GM18861 (cell line): ENCODE measurements around the gene PPARGC1A.

ENCODE experiments used
- ATAC-seq: cut with Tn5 transposase; IDR thresholded peaks from one replicate; pipeline ENCODE4 v1.9.1; 2021; ENCODE audit not compliant: unreplicated experiment

The PPARGC1A gene

DNA sequence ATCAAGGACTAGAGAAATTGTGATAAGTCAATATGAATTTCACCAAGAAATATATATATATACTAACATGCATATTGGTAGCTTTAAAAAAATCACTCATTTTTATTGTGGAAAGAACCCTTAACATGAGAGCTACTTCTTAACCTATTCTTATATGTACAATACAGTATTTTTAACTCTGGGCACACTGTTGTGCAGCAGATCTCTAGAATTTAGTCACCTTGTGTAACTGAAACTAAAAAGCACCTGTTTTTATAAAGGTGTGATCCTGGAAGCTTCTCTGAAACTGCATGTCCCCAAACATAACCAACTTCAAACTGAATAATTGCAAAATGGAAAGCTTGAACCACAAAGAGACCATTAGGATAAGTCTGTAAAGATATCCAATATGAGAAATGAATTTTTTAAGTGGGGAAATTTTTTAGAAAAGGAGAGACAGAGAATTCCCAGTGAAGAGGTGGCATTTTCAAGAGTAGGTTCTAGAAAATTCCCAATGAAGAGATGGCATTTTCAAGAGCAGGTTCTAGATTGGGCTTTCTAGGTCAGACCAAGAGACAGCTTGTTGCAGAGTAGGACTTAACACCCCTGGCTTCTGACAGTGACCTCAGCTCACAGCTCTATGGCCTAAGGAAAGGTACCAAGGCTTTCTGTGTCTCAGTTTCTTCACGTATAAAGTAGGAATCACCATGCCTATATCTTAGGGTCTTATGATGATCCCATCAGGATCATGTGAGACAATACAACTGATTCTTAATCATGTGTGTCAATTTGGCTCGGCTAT is 22.0 kb upstream of the PPARGC1A start:
- ATAC-seq: no peak

DNA sequence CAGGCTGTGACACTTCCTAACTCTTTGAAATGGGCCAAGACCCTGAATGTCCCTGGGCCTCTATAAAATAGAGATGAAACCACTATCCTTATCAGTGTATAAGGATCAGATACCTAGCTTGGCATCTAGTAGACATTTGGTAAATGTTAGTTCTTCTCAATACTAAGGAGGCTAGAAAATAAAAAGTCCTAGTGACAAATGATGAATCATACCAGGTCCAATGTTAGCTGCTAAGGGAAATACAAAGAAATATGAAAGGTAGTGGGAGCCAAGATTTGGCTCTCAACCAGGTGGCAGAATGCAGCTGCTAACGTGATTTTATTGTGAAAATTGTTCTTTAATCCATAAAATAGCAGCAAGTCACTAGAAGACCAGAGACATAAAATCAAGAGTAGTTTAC is 19.8 kb upstream of the PPARGC1A start:
- no peak for ATAC-seq

DNA sequence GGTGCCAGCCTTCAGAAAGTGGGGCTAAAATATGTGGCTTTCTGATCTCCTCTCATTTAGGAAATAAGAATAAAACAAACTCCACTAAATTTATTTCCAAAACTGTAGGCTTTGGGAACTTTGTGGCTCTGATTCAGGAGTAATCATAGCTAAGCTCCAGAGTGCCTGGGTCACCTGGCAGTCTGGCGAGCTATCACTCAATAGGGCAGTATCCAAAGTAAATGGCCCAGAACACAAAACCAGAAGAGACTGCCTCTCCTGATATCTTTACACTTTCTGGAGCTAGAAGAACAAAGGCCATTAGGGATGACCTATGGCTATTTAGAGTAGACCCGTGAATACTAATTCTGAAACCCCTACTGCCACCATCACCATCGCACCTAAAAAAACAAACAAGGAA is 17.0 kb upstream of the PPARGC1A start:
- no peak for ATAC-seq

DNA sequence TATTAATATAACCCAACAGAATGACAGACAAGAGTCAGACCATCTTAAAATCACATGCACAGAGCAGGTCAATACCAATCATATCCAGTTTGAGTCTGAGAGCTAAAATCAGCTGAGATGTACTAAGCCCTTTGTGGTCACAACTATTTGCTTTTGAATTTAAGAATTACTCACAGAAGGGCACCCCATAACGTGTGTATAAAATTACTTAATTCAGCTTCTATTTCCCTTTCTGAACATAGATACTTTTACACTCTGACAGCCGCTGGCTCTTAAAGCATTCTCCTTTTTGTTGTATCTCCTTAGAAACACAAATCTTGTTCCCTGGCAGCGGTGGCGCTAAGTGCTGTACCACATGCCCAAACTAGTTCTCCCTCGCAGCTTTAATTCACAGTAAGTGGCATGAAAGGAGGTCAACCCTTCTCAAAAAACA is 14.8 kb upstream of the PPARGC1A start:
- ATAC-seq: no peak

DNA sequence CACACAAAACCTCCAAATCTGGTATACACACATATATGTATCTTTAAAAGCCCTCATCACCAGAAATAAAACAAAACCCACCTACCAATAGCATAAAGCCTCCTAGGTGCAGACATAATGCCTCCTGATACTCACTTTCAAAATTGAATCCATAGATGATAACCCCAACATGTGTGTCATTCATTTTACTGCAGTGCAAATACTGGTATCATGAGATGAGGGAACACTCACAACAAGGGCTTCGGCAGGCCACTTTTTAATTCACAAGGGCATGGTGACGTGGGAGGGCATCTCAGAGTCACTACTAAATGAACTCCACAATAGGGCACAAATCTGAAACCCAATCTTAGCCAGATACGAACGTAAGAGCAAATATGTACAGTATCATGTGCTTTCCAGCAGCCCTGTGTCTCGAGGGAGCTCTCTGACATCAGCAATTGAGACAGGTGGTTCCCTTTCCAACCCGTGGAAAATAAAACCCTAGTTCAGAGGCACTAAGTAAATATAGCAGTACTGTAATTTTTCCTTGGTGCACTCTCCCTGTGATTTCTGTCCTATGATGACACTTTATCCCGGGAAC is 14.1 kb upstream of the PPARGC1A start:
- no peak for ATAC-seq

DNA sequence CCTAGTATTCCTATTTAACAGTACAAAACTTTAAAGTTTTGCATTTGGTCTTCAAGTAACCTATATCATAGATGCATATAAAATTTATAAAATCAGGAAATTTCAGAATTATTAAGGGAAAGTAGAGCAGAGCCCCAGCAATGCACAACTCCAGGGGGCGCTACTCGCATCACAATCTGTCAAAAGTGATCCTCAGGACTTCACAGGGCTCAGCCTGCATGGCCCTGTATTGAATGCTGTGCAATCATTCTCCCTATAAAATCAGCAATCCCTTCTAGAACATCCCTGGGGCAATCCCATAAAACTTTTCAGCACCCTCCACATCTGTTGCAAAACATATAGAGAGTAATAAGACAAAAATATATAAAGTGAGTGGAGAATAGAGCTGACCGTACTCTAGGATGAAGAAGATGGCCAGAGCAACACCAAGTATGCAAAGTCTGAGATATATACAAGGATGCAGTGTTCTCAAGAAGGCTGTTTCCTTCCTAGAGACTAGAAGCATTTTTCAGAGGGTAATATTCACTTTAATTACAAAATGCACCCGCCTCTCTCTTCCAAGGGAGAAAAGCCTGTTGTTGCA is 12.5 kb upstream of the PPARGC1A start:
- no peak for ATAC-seq

DNA sequence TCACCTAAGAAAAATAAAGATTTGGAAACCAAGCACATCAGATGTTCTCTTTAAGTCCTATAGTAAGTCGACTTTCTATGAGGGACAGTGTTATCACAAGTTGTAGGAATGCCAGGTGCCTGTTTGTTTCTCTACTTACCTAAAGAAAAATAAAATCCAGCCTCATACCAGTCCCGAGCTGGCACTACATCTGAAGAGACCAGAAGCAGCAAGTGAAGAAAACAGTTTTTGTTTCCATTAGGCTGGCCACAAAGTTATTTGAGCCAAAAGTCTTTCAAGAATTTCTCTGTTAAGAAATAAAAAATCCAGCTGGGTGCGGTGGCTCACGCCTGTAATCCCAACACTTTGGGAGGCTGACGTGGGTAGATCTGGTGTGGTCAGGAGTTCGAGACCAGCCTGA is 10.8 kb upstream of the PPARGC1A start:
- ATAC-seq: no peak

DNA sequence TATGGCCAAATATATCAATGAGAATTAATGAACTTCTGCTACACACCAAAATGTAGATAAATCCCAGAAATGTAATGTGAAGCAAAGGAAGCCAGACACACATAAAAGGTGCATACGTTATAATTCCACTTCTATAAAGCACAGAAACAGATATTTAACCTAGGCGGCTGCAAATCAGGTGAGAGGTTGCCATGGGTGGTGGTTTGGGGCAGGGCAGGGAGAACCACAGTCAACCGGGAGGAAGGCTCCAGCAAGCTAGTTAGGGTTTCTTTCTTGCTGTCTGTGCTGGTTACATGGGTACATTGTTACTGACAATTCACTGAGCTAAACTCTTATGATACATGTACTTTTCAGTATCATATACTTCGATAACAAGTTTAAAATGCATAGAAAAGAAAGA is 9.7 kb upstream of the PPARGC1A start:
- ATAC-seq: no peak

DNA sequence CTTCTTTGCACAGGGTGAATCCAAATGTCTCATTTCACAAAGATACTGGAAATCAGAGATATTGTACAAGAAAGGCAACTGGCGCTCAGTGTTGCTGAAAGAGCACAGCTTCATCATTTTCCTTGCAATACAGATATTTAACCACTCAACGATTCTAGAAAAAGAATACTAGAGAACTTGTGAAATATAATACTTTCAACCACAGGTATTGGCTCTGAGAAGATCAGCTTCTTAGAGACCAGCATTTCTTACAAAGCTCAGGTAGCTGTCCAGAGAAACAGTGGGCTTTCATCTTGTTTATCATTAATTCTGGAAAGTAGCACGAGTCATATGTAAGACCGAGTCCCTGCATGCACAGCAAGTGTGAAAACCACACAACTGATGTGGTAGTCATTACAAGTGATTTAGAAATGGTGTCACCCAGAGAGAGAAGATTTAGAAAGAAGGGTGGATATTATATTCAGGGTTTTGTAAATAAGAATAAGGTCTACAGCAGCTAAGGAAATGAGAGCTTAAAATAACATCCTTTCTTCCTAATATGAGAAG is 7.8 kb upstream of the PPARGC1A start:
- no peak for ATAC-seq

DNA sequence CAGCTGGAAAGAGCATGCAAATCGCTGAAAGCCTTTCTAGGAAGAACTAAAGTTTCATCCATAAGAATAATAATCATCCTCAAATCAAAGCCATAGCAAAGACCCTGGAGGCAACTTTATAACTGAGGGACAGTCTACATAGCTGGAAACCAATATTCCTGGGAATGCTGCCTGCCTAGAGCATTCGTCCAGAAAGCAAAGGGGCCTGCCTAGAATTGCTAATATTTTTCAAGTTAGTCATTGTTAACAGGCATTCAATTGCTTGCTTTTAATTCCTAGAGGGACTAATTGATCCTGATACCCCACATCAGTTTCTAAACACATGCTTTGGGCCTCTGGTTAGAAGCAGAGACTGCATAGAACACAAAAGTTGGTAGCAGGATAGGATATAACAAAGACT is 4.2 kb upstream of the PPARGC1A start:
- ATAC-seq: no peak

DNA sequence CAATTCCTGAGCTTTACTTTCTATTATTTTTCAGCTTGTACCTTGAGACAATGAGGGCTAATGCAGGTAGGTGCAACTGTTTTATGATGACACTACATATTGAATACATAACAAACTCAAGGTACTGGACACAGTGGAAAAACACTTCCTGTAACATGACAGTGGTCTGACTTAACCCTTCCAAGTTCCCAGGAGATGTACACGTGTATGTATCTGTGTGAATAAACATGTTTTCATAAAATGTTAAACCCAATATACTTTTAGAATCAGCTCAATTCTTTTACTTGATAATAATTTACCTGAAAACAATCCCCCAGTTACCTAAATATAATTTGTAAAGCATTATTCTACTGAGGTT is 1.2 kb upstream of the PPARGC1A start:
- no peak for ATAC-seq

DNA sequence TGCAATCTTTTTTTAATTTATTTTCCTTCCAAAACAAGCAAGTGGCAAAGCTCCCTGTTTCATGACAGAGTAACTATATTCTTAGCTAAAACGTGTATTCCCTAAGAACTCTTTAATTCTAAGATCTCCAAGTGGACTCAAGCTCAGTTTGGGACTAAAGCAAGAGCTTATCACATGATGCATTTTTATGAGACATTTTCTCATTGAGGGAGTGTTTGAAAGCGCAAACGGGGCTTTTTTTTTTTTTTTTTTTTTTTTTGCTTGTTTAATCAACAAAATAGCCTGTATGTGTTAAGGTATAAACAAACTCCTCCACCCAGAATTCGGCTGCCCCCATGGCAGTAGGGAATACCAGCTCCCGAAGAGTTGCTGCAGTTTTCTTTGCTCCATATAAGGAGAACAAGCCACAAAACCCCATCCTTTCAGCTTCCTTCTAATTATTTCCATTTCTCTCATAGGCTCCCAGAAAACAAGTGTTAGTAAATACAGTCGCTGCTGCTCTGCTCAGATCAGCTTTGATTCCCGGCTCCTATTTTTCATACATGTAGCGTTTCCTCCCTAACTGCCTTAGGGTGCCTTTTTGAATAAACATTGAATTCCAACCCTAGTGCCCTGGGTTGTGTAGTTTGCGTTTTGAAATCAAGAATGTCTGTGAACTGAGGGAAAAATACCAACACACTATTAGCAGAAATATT is 669 bp upstream of the PPARGC1A start:
- ATAC-seq: no peak

DNA sequence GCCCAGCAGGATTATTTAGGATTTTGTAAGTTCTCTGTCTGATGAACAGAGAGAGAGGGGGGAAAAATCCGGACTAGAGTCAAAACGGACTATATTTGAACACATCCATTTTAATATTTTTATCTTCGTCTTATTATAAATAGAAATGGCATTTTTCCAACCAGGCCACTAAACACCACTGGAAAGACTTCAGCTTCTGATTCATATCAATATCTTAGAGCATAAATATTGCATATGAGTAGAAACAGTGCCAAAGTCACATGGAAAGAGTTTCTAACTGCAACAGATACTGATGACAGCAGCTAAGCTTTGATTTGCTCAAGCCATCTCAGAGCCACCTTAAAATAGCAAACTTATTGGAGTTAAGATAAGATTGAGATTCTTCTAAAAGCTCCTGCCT is 456 bp downstream of the PPARGC1A start:
- no peak for ATAC-seq

DNA sequence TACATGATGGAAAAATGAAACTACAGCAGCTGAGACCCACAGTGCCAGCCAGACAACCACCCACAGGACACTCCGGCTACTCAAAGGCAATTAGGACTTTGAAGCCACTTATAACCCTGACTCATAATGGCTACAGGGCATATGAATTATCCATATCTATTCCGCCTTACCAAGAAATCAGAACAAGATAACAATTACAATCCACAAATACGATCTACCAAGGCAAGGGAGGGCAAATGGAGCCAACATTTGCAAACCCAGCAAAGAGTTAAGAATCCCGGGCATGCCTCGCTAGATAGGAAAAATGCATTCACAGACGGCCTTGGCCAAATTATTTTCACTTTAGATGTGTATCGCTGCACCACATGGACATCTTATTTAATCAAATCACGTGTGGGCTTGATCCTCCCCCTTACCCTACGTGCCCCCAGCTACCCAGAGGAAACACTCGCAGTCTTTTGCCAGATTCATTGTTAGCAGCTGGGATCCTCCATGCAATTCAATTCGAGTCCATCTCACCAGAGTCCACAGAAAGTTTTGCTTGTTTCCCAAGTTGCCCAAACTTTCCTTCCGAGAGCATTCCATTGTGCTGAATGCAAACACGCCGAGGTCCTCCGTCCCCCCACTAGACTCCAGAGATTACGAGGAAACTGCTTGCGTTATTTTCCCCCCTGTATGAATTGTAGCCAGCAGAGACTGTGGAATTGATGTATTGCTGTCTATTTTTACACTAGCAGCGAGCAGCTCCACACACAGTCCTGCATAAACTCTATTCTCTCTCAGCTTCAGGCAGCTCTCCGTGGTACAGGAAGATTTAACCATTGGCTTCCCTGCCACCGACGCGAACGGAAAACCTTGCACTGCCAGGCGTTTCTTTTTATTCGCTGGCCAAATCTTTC is 1.2 kb downstream of the PPARGC1A start:
- no peak for ATAC-seq

DNA sequence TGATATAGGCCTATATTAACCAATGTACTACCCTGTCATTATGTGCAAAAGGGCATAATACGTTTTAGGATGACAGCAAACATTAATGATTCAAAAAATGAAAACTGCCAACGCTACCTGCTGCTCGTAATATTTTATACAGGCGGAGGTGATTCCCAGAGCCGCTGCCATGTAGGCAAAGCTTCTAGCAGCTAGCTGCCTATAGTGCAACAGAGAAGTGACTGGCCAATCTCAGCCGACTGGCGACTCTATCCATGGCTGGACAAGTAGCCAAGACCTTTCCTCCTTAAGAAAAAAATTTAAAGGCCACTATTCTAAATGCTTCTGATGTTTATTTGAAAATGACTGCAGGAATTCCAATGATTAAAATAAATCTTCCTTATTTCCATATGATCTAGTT is 1.9 kb downstream of the PPARGC1A start:
- ATAC-seq: no peak

DNA sequence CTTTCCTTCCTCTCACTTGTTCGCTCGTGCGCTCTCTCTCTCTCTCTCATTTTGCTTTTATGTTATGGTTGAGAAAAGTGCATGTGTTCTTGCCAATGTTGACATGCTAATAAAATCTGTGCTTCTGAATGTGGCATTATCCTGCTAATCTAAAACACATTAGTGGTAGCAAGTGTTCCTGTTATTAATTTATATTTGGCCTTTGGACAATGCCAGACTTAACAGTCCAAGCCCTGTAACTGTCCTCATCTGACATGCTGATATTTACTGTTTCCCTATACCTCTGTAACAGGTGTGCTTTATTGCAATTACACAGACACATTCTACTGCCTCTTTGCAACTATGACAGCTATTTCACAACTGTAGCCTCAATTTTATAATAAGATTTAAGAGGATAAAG is 2.7 kb downstream of the PPARGC1A start:
- ATAC-seq: no peak

DNA sequence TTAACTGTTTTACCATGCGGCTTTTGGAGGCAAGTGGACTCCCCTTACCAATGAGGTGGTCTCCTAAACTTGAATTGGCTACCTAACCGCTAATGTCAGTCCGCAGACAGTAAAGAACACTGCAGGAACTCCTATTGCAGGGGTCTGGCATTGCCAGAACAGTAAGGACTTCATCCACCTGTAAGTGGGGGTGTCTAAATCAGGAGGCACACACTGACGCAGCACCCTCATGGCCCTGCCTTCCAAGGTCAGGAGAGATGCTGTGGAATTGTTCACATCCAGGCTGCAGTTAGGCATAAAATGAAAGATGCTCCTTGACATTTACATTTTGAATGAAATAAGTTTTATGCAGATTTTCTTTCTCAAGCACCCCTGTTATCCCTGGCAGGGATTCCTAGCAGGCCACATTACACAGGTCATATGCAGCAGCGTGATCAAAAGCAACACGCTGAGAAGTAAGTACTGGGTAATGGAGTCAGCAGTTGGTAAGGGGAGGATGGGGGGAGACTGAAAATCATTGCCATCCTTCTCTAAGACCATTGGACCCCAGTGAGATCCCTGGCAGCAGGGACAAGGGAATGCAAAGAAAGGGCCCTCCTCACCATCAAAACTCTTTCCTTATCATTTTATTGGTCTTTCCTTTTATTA is 3.8 kb downstream of the PPARGC1A start:
- ATAC-seq: no peak

DNA sequence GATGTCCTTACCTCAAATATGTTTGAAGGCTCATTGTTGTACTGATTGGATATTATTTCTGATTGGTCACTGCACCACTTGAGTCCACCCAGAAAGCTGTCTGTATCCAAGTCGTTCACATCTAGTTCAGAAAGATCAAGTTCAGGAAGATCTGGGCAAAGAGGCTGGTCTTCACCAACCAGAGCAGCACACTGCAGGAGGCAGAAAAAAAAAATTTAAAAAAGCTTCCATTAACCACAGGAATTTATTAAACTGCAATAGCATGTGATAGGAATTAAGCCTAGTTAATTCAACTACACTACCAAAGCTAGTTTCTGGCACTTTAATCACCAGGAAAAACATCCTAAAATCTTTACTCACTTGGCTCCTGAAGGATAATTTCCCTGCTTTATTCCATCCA is 5.1 kb downstream of the PPARGC1A start:
- no peak for ATAC-seq

DNA sequence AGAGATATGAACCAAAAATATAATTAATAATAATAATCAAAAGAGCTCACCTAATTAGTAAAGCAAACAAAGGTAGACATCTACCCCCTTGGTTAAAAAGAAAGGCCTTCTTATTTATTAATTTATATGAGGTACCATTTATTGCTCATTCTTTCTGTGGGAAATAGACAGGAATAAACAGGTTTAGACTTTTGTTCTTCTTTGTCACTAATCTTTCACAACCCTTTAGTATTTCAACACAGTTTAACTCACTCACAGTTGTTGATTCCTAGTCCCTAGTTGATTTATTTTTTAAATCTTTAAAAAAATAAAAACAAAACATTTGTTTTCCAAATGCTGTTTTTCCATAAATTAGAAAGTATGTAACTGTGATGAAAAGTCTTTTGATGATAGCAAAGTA is 5.6 kb downstream of the PPARGC1A start:
- no peak for ATAC-seq

DNA sequence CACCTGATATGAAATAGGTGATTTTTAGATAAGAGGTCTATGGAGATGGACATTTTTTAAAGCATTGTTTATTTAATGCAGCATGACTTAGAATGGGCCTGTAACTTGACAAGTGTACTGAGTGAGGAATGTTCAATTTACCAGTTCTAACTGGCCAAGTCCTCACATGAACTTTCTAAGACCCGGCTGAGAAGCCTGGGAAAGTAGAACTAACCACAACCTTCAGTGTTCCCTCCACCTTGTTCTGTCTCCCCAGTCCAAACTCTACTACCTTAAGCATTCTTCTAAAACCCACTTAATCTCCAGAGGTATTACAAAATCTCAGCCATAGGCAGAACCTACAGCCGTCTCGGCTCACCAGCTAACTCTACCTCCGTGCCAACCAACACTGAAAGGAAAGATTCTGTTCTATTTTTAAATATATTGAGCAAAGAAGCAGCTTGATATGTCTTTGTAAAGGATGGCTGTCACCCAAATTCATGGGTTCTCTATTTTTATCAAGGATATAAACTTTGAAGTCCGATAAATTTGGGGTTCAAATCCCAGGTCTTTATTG is 6.8 kb downstream of the PPARGC1A start:
- no peak for ATAC-seq
